Ovary (tissue), 9 donors: Measurements from ENCODE around the gene IVD. TPM values are rescaled to one million over a fixed set of nuclear protein-coding genes. Genes with fewer than 3 reads are reported as not detected.

ENCODE experiments used
- DNase-seq, 5 donors: peaks; one replicate each; pipeline ENCODE4 v3.0.0-alpha.2; 2019 to 2020
- H3K27ac ChIP-seq, 2 donors: fragments of 200-600 bp; one replicate each; pipeline versions ENCODE4 v1.5.1 to v1.8.0; 2019 to 2022
- H3K27me3 ChIP-seq: fragments of 200-600 bp; one replicate; pipeline ENCODE4 v1.8.0; 2022
- H3K36me3 ChIP-seq: fragments of 200-600 bp; sonication (generic); one replicate; pipeline ENCODE4 v1.5.1; 2019
- H3K4me1 ChIP-seq: one replicate; pipeline ENCODE4 v1.8.1; 2013; ENCODE audit warnings: mild to moderate bottlenecking, moderate library complexity; ENCODE audit not compliant: insufficient read depth
- H3K4me3 ChIP-seq: fragments of 200-600 bp; sonication (generic); one replicate; pipeline ENCODE4 v1.5.1; 2017
- H3K9me3 ChIP-seq, 2 donors: fragments of 200-600 bp in 1 of 2; sonication (generic) in 1 of 2; one replicate each; pipeline versions ENCODE4 v1.5.1 to v1.8.1; 2013 to 2019; ENCODE audit warnings: mild to moderate bottlenecking in 1 of 2, moderate library complexity in 1 of 2
- CTCF ChIP-seq, 3 donors: fragments of 450-650 bp in 2 of 3; fragments of 200-600 bp in 1 of 3; IDR thresholded peaks; one replicate each; pipeline versions ENCODE4 v1.5.1 to v1.8.0; 2016 to 2022; ENCODE audit warnings: antibody characterized with exemption in 3 of 3, mild to moderate bottlenecking in 1 of 3
- EP300 ChIP-seq: sonication (generic); formaldehyde crosslinking; IDR thresholded peaks from one replicate; pipeline ENCODE4 v1.6.1; 2017; ENCODE audit warnings: antibody characterized with exemption
- POLR2A ChIP-seq: fragments of 450-650 bp; IDR thresholded peaks from one replicate; pipeline ENCODE4 v1.6.1; 2017; ENCODE audit warnings: antibody characterized with exemption, mild to moderate bottlenecking, moderate library complexity
- WGBS, 3 donors: extraction: QIAGEN DNeasy Blood & Tissue Kit in 1 of 3; methylation state at CpG; one replicate each; pipeline versions ENCODE4 v1.1.5 to v1.1.7; 2013 to 2017; 5-methylcytosine and 5-hydroxymethylcytosine counted together
- intact Hi-C, 4 donors: fragments of 100-400 bp; cut with DNase I; formaldehyde crosslinking; loops; one replicate each; pipeline versions ENCODE4 v1.11.0 to v1.15.1; 2022 to 2023
- polyA plus RNA-seq, 2 donors: library from polyadenylated mRNA; stranded (reverse); fragments of 200-250 nt in 1 of 2; fragments of 350-450 nt in 1 of 2; fragmentation: Illumina TruSeq in 1 of 2; extraction: RNeasy Lipid Tissue Mini Kit (QIAGEN cat#74804) in 1 of 2; gene quantifications; one replicate each; pipeline ENCODE4 v1.2.3, GENCODE V29; 2013 to 2014
- total RNA-seq, 7 donors: library from RNA; depleted of rRNA in 2 of 7; stranded (reverse); fragments of >200 nt in 2 of 7; fragmentation: NEBNext Ultra II Directional in 3 of 7; extraction: Animal tissue kit (Norgen Biotek cat#: 25700) in 3 of 7; gene quantifications; one replicate each; pipeline versions ENCODE4 v1.1.0 to v1.2.4, GENCODE V29; 2016 to 2023
- donor health status: DM: no; HTN: no; CAD: no; lungs with moderate emphysema.
- donor health status: DM: no; HTN: no; CAD: no.
- donor health status: Bipolar disorder and iron deficiency.
- donor health status: DM: yes; HTN: yes; CAD: no.
- donor health status: DM: no; HTN: no; CAD: no.
- donor health status: DM: yes; HTN: yes; CAD: no.

IVD gene
- total and polyA plus RNA-seq, 9 donors: 51.5 to 105 (median 91.7) TPM

- H3K36me3 ChIP-seq: no peaks in the 10 kb centered on the region
- no peaks in the 10 kb centered on the region for H3K9me3 ChIP-seq
- no peak overlapping the region for H3K4me3 ChIP-seq
- DNase-seq: no peak
- TF ChIP-seq EP300 (no peak), CTCF (IDR thresholded peaks at IDR 0.05) (no peak)
- WGBS, 3 donors: 81 to 85% (median 84%) methylated on average over 7 of the region's 7 CpGs
- no peaks in the 10 kb centered on the region for H3K27me3 ChIP-seq
- H3K4me1 ChIP-seq: no peaks in the 10 kb centered on the region
- H3K27ac ChIP-seq: no peak overlapping the region
- intact Hi-C loops: loop anchor here in 1 of 4 donors (5.0 kb wide), 1 partner anchor 133 kb away; the partner anchor contains the start of gene ANKRD63
Observed at GRCh38 chr15:40414816-40415215, 9.2 kb downstream of the IVD start.

GRCh38 chr15:40415226-40415625, 9.6 kb downstream of the IVD start:
- Histone ChIP-seq H3K4me1 (peaks cover 3% of the 10 kb centered on the region), H3K27me3 (no peaks in the 10 kb centered on the region), H3K9me3 (no peaks in the 10 kb centered on the region), H3K27ac (no peak overlapping the region), H3K36me3 (no peaks in the 10 kb centered on the region), H3K4me3 (no peak overlapping the region)
- intact Hi-C loops: loop anchor here in 1 of 4 donors (5.0 kb wide), 1 partner anchor 133 kb away; the partner anchor contains the start of gene ANKRD63
- TF ChIP-seq CTCF (IDR thresholded peaks at IDR 0.05) (no peak), POLR2A (no peak), EP300 (no peak)
- DNase-seq: no peak
- WGBS, 3 donors: 88 to 93% (median 90%) methylated on average over 10 of the region's 10 CpGs

GRCh38 chr15:40416056-40416455, 10.5 kb downstream of the IVD start:
- no peaks in the 10 kb centered on the region for H3K27me3 ChIP-seq
- no peaks in the 10 kb centered on the region for H3K9me3 ChIP-seq
- TF ChIP-seq POLR2A: no peak
- TF ChIP-seq CTCF (IDR thresholded peaks at IDR 0.05): no peak
- TF ChIP-seq EP300: no peak
- intact Hi-C loops: loop anchor here in 1 of 4 donors (5.0 kb wide), 1 partner anchor 134 kb away; the partner anchor contains the start of gene ANKRD63
- no peak overlapping the region for H3K4me3 ChIP-seq
- H3K36me3 ChIP-seq: no peaks in the 10 kb centered on the region
- DNase-seq: no peak
- WGBS, 3 donors: 88 to 89% (median 89%) methylated on average over 14 of the region's 14 CpGs
- peaks cover 9% of the 10 kb centered on the region for H3K4me1 ChIP-seq
- H3K27ac ChIP-seq: no peak overlapping the region

GRCh38 chr15:40418126-40418525, 12.5 kb downstream of the IVD start:
- Histone ChIP-seq H3K9me3 (no peaks in the 10 kb centered on the region), H3K4me3 (no peak overlapping the region), H3K27ac (no peak overlapping the region), H3K36me3 (no peaks in the 10 kb centered on the region), H3K27me3 (no peaks in the 10 kb centered on the region), H3K4me1 (peaks cover 14% of the 10 kb centered on the region)
- intact Hi-C loops: loop anchor here in 1 of 4 donors (5.0 kb wide), 1 partner anchor 136 kb away; the partner anchor contains the start of gene ANKRD63
- no peak for DNase-seq
- WGBS, 3 donors: 90 to 92% (median 91%) methylated on average over 10 of the region's 10 CpGs
- no peak for TF ChIP-seq CTCF (IDR thresholded peaks at IDR 0.05)
- no peak for TF ChIP-seq POLR2A
- no peak for TF ChIP-seq EP300
